Measurements from ENCODE around the gene NFIA. TPM values are rescaled to one million over a fixed set of nuclear protein-coding genes. Genes with fewer than 3 reads are reported as not detected.

Gene NFIA
- total and polyA plus RNA-seq, 10 of the 15 experiments (the other 5 are each of a cell fraction or from before 2014, with no cell fraction given), result 0.10 to 0.16 TPM; not detected in 8

DNA sequence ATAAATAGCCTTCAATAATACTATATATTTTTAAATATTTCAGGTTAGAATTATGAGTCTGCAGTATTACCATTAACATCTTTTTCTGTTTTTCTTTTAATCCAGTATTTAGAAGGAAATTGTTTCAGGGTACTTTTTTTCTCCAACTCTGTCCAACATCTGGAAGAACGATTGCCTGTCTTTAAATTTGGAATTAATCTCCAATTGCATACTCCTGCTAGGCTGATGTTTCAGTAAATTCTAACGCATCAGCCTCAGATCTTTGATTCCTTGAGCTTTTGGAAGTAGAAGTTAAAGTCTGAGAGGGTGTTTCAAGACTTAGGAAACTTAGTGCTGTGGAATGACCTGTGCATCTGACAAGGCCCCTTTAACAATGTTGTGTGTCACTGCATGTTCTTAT, 20.3 kb downstream of the NFIA start:
- Histone ChIP-seq H3K4me2 (ENCODE audit: control insufficient read depth, insufficient read depth) (no peak overlapping the region), H2AFZ (ENCODE audit: control insufficient read depth, low read depth, low read length) (no peak overlapping the region), H3K9ac (ENCODE audit: control insufficient read depth, insufficient read depth, low read length) (no peak overlapping the region), H3K79me2 (ENCODE audit: control insufficient read depth, insufficient read depth, low read length) (no peaks in the 10 kb centered on the region), H3K4me1 (ENCODE audit: control insufficient read depth, insufficient read depth, low read length) (no peaks in the 10 kb centered on the region), H3K27me3 (replicated peaks in 1 of 2; ENCODE audit: control insufficient read depth in 2 of 2, insufficient read depth in 2 of 2, low read length in 1 of 2) (no peaks in the 10 kb centered on the region), H3K4me3 (no peak overlapping the region), H3K9me3 (replicated peaks; ENCODE audit: control insufficient read depth, insufficient read depth, low read length) (no peaks in the 10 kb centered on the region), H4K20me1 (ENCODE audit: control insufficient read depth, insufficient read depth) (no peaks in the 10 kb centered on the region), H3K36me3 (ENCODE audit: control insufficient read depth in 2 of 2, insufficient read depth in 2 of 2, low read length in 1 of 2) (no peaks in the 10 kb centered on the region), H3K27ac (ENCODE audit: control insufficient read depth, insufficient read depth) (no peak overlapping the region)
- 30% methylated on average over 2 of the region's 2 CpGs for whole genome bisulfite sequencing (ENCODE audit: insufficient coverage, insufficient replicate concordance, low lambda C conversion rate, missing lambda C conversion rate)
- ChIA-PET RAD21 (ENCODE audit: unreplicated experiment) (no interaction called here), SMC1A (ENCODE audit: uncharacterized antibody, unreplicated experiment) (interaction anchor here (0.7 to 0.9 kb wide), 2 partner anchors 8 to 24 kb away, joined by 3 read pairs; no protein-coding TSS in a partner anchor), POLR2A (no interaction called here), CTCF (no interaction called here)
- FAIRE-seq (no peak), DNase-seq (ENCODE audit: low read depth, low spot score) (no peak), ATAC-seq (no peak)
- intact Hi-C loops (cut with micrococcal nuclease; ENCODE audit: unreplicated experiment), result no loop called here
- in situ Hi-C loops (cut with MboI), result no loop called here
- no peak for TF ChIP-seq MYB (IDR thresholded peaks at IDR 0.05; ENCODE audit: borderline replicate concordance, low read depth, low read length)
- no peak for TF ChIP-seq EGR1 (IDR thresholded peaks at IDR 0.05; ENCODE audit: borderline replicate concordance in 1 of 2, low read depth in 2 of 2, low read length in 2 of 2)
- no peak for TF ChIP-seq TBL1XR1 (IDR thresholded peaks at IDR 0.05; ENCODE audit: low read depth, low read length)
- no peak for TF ChIP-seq GABPA (IDR thresholded peaks at IDR 0.05; ENCODE audit: low read depth)
- TF ChIP-seq, protein P1, sequence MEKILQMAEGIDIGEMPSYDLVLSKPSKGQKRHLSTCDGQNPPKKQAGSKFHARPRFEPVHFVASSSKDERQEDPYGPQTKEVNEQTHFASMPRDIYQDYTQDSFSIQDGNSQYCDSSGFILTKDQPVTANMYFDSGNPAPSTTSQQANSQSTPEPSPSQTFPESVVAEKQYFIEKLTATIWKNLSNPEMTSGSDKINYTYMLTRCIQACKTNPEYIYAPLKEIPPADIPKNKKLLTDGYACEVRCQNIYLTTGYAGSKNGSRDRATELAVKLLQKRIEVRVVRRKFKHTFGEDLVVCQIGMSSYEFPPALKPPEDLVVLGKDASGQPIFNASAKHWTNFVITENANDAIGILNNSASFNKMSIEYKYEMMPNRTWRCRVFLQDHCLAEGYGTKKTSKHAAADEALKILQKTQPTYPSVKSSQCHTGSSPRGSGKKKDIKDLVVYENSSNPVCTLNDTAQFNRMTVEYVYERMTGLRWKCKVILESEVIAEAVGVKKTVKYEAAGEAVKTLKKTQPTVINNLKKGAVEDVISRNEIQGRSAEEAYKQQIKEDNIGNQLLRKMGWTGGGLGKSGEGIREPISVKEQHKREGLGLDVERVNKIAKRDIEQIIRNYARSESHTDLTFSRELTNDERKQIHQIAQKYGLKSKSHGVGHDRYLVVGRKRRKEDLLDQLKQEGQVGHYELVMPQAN (conservative IDR thresholded peaks at IDR 0.05), result no peak
- TF ChIP-seq, protein P2, sequence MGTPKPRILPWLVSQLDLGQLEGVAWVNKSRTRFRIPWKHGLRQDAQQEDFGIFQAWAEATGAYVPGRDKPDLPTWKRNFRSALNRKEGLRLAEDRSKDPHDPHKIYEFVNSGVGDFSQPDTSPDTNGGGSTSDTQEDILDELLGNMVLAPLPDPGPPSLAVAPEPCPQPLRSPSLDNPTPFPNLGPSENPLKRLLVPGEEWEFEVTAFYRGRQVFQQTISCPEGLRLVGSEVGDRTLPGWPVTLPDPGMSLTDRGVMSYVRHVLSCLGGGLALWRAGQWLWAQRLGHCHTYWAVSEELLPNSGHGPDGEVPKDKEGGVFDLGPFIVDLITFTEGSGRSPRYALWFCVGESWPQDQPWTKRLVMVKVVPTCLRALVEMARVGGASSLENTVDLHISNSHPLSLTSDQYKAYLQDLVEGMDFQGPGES (IDR thresholded peaks at IDR 0.05), result no peak
- no peak for TF ChIP-seq EED (IDR thresholded peaks at IDR 0.05; ENCODE audit: low read depth)
- no TSS peak for BruUV-seq (replicated peaks)

Measured in GM12878 (cell line).